GM12878 (cell line): Measurements from ENCODE around the gene ZNF708. TPM values are rescaled to one million over a fixed set of nuclear protein-coding genes. Genes with fewer than 3 reads are reported as not detected.
"Not testable (repeated sequence)": the region's sequence is repeated elsewhere in the genome, so short reads cannot be mapped to it uniquely, and the experiment has no call there.

Experiments
- ATAC-seq: fragments of 200-7000 bp; cut with Tn5 transposase; 3 replicates; pipeline ENCODE4 v1.9.1; 2020; ENCODE audit warnings: mild to moderate bottlenecking, moderate library complexity
- BruUV-seq: library from RNA; stranded (reverse); fragments of 400-500 nt; replicated peaks from 2 replicates; lab custom pipeline; 2021; lab: Mats Ljungman, UMichigan
- CTCF ChIA-PET: fragments of 300-600 bp; sonication (Branson Sonifier 250); formaldehyde crosslinking; extraction: SDS; loops from one replicate; lab custom pipeline; 2021; ENCODE audit warnings: inconsistent platforms; lab: Yijun Ruan, JAX
- POLR2A ChIA-PET: fragments of 350-600 bp; formaldehyde crosslinking; extraction: SDS; loops from one replicate; lab custom pipeline; 2021; ENCODE audit warnings: inconsistent platforms; lab: Charles Lee
- RAD21 ChIA-PET: fragments of 300-600 bp; sonication (Branson Sonifier 250); formaldehyde crosslinking; loops from one replicate; lab custom pipeline; 2023; ENCODE audit warnings: antibody characterized with exemption; ENCODE audit not compliant: unreplicated experiment; lab: Charles Lee
- SMC1A ChIA-PET: fragments of 300-600 bp; sonication (Branson Sonifier 250); formaldehyde crosslinking; loops from one replicate; lab custom pipeline; 2023; ENCODE audit not compliant: unreplicated experiment, uncharacterized antibody; lab: Charles Lee
- DNase-seq: peaks from one replicate; pipeline ENCODE4 v3.0.0-alpha.2; 2011; ENCODE audit warnings: low read depth, low spot score
- FAIRE-seq: peaks from 3 replicates; lab custom pipeline; 2011; peaks lifted over from hg19 to GRCh38; lab: Jason Lieb, UNC
- H2AFZ ChIP-seq: 2 replicates; pipeline ENCODE4 v1.6.0; 2011; ENCODE audit warnings: low read depth, low read length, control low read depth; ENCODE audit not compliant: control insufficient read depth
- H3K27ac ChIP-seq: 2 replicates; pipeline ENCODE4 v1.5.1; 2011; ENCODE audit warnings: control low read depth; ENCODE audit not compliant: control insufficient read depth, insufficient read depth
- H3K27me3 ChIP-seq, 2 experiments: replicated peaks in 1 of 2; 2 replicates each; pipeline versions ENCODE4 v1.6.0 to v1.6.1; 2011; ENCODE audit warnings: low read length in 1 of 2; ENCODE audit not compliant: control insufficient read depth in 2 of 2, insufficient read depth in 2 of 2
- H3K36me3 ChIP-seq, 2 experiments: 2 replicates each; pipeline ENCODE4 v1.5.1; 2011; ENCODE audit warnings: low read length in 1 of 2; ENCODE audit not compliant: control insufficient read depth in 2 of 2, insufficient read depth in 2 of 2
- H3K4me1 ChIP-seq: 2 replicates; pipeline ENCODE4 v1.6.1; 2011; ENCODE audit warnings: mild to moderate bottlenecking, low read length, moderate library complexity, mixed read lengths; ENCODE audit not compliant: control insufficient read depth, insufficient read depth
- H3K4me2 ChIP-seq: 2 replicates; pipeline ENCODE4 v1.6.0; 2011; ENCODE audit warnings: control low read depth; ENCODE audit not compliant: control insufficient read depth, insufficient read depth
- H3K4me3 ChIP-seq: fragments of 200-600 bp; sonication (generic); 2 replicates; pipeline ENCODE4 v1.5.1; 2016
- H3K79me2 ChIP-seq: 2 replicates; pipeline ENCODE4 v1.6.0; 2011; ENCODE audit warnings: low read length; ENCODE audit not compliant: control insufficient read depth, insufficient read depth
- H3K9ac ChIP-seq: 2 replicates; pipeline ENCODE4 v1.8.0; 2011; ENCODE audit warnings: low read length, control low read depth, mixed read lengths; ENCODE audit not compliant: control insufficient read depth, insufficient read depth
- H3K9me3 ChIP-seq: replicated peaks from 3 replicates; pipeline ENCODE4 v1.5.1; 2011; ENCODE audit warnings: mild to moderate bottlenecking, low read length; ENCODE audit not compliant: control insufficient read depth, insufficient read depth
- H4K20me1 ChIP-seq: 2 replicates; pipeline ENCODE4 v1.6.0; 2011; ENCODE audit not compliant: control insufficient read depth, insufficient read depth
- CBX5 ChIP-seq: sonication (generic); IDR thresholded peaks from 2 replicates; pipeline ENCODE4 v1.6.1; 2016; ENCODE audit warnings: low read depth, moderate library complexity, mild to moderate bottlenecking, inconsistent platforms
- CREM ChIP-seq: IDR thresholded peaks from 2 replicates; pipeline ENCODE4 v1.6.1; 2014; ENCODE audit warnings: antibody characterized with exemption, low read depth
- GABPA ChIP-seq: IDR thresholded peaks from 2 replicates; pipeline ENCODE4 v1.6.1; 2014; ENCODE audit warnings: antibody characterized with exemption, low read depth, mild to moderate bottlenecking, inconsistent platforms
- MEF2A ChIP-seq: IDR thresholded peaks from 2 replicates; pipeline ENCODE4 v1.6.1; 2011; ENCODE audit warnings: low read depth, mild to moderate bottlenecking, low read length, moderate library complexity; ENCODE audit not compliant: insufficient read depth
- POLR2A ChIP-seq: IDR thresholded peaks from 2 replicates; pipeline ENCODE4 v1.6.1; 2011; ENCODE audit warnings: low read depth, mild to moderate bottlenecking, low read length
- WGBS: methylation state at CpG from one replicate; pipeline ENCODE4 v1.1.6; 2016; ENCODE audit warnings: low lambda C conversion rate; ENCODE audit not compliant: insufficient replicate concordance, insufficient coverage; ENCODE audit errors: missing lambda C conversion rate; 5-methylcytosine and 5-hydroxymethylcytosine counted together
- in situ Hi-C: fragments of 300-500 bp; cut with MboI; formaldehyde crosslinking; loops from 9 replicates; pipeline ENCODE4 v1.14.3; 2018; ENCODE audit warnings: mixed read lengths
- intact Hi-C: fragments of 100-400 bp; cut with micrococcal nuclease; formaldehyde crosslinking; loops from one replicate; pipeline ENCODE4 v1.14.2; 2022; ENCODE audit not compliant: unreplicated experiment
- polyA plus RNA-seq, 11 experiments: library from polyadenylated mRNA; depleted of rRNA in 4 of 11; unstranded in 6 of 11; stranded (reverse) in 5 of 11; fragments of >200 nt; fragmentation: Nextera tagmentation in 4 of 11; fragmentation: Illumina TruSeq in 1 of 11; extraction: Ambion mirVana in 4 of 11; extraction: Trizol in 1 of 11; gene quantifications; 1 replicate in 1 of 11; 2 replicates in 10 of 11; pipeline versions ENCODE4 v1.2.1 to v1.2.3, GENCODE V29; 2011 to 2016; ENCODE audit warnings: inconsistent platforms in 2 of 11, missing spikeins in 2 of 11, low read depth in 1 of 11
- total RNA-seq, 4 experiments: library from RNA; depleted of rRNA in 3 of 4; stranded (reverse); fragments of >200 nt in 3 of 4; fragmentation: Illumina TruSeq in 1 of 4; extraction: Trizol in 1 of 4; gene quantifications; 2 replicates each; pipeline versions ENCODE4 v1.2.1 to v1.2.3, GENCODE V29; 2013 to 2021

ZNF708 gene
- total and polyA plus RNA-seq, 10 of the 15 experiments (the other 5 are each of a cell fraction or from before 2014, with no cell fraction given): 2.7 to 15.9 (median 8.4) TPM

DNA sequence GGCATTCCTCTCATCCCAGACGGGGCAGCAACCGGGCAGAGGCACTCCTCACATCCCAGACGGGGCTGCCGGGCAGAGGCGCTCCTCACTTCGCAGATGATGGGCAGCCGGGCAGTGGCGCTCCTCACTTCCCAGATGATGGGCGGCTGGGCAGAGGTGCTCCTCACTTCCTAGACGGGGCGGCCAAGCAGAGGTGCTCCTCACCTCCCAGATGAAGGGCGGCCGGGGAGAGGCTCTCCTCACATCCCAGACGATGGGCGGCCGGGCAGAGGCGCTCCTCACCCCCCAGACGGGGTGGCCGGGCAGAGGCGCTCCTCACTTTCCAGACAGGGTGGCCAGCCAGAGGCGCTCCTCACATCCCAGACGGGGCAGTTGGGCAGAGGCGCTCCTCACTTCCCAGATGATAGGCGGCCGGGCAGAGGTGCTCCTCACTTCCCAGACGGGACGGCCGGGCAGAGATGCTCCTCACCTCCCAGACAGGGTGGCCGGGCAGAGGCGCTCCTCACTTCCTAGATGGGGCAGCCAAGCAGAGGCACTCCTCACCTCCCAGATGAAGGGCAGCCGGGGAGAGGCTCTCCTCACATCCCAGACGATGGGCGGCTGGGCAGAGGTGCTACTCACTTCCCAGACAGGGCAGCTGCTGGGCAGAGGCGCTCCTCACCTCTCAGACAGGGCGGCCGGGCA is 68.9 kb downstream of the ZNF708 start (continued):
- TF ChIP-seq CREM: no peak
- TF ChIP-seq CBX5: no peak
- no peak for TF ChIP-seq POLR2A
- no peak for TF ChIP-seq MEF2A
- no peak for TF ChIP-seq GABPA

DNA sequence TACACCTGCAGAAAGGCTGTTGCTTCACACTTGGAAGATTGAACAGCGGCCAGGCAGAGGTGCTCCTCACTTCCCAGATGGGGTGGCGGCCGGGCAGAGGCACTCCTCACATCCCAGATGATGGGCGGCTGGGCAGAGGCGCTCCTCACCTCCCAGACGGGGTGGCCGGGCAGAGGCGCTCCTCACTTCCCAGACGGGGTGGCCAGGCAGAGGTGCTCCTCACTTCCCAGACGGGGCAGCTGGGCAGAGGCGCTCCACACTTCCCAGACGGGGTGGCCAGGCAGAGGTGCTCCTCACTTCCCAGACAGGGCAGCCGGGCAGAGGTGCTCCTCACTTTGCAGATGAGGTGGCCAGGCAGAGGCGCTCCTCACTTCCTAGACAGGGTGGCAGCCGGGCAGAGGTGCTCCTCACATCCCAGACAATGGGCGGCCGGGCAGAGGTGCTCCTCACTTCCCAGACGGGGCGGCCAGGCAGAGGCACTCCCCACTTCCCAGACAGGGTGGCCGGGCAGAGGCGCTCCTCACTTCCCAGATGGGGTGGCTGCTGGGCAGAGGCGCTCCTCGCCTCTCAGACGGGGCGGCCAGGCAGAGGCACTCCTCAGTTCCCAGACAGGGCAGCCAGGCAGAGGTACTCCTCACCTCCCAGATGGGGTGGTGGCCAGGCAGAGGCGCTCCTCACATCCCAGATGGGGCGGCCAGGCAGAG is 69.6 kb downstream of the ZNF708 start:
- WGBS: 53% methylated on average over 19 of the region's 27 CpGs
- H3K9ac ChIP-seq, ATAC-seq, H3K79me2 ChIP-seq, H3K36me3 ChIP-seq, POLR2A ChIA-PET, DNase-seq, H3K27ac ChIP-seq, H3K4me3 ChIP-seq, BruUV-seq, H3K4me1 ChIP-seq, CTCF ChIA-PET, intact Hi-C loops, SMC1A ChIA-PET, H3K9me3 ChIP-seq, H2AFZ ChIP-seq, in situ Hi-C loops, H3K27me3 ChIP-seq, RAD21 ChIA-PET, H3K4me2 ChIP-seq, FAIRE-seq, H4K20me1 ChIP-seq: not testable (repeated sequence)
